Left lobe of liver (tissue), 2 donors: ENCODE data around the gene UNC93A. TPM values are rescaled to one million over a fixed set of nuclear protein-coding genes. Genes with fewer than 3 reads are reported as not detected.
"Not testable (repeated sequence)": the region's sequence is repeated elsewhere in the genome, so short reads cannot be mapped to it uniquely, and the experiment has no call there.

Experiments
- ATAC-seq: fragments of 200-7000 bp; cut with Tn5 transposase; one replicate; pipeline ENCODE4 v1.9.1; 2020; ENCODE audit warnings: mild to moderate bottlenecking, moderate library complexity
- DNase-seq: peaks from one replicate; pipeline ENCODE4 v3.0.0-alpha.2; 2020; ENCODE audit warnings: low spot score
- total RNA-seq: library from RNA; stranded (reverse); gene quantifications from one replicate; pipeline ENCODE4 v1.2.1, GENCODE V29; 2021
- donor health status: DM: no; HTN: no; CAD: no; lungs with moderate emphysema.
- donor health status: DM: no; HTN: yes; CAD: no.

UNC93A gene
- 5.3 TPM for total RNA-seq

DNA sequence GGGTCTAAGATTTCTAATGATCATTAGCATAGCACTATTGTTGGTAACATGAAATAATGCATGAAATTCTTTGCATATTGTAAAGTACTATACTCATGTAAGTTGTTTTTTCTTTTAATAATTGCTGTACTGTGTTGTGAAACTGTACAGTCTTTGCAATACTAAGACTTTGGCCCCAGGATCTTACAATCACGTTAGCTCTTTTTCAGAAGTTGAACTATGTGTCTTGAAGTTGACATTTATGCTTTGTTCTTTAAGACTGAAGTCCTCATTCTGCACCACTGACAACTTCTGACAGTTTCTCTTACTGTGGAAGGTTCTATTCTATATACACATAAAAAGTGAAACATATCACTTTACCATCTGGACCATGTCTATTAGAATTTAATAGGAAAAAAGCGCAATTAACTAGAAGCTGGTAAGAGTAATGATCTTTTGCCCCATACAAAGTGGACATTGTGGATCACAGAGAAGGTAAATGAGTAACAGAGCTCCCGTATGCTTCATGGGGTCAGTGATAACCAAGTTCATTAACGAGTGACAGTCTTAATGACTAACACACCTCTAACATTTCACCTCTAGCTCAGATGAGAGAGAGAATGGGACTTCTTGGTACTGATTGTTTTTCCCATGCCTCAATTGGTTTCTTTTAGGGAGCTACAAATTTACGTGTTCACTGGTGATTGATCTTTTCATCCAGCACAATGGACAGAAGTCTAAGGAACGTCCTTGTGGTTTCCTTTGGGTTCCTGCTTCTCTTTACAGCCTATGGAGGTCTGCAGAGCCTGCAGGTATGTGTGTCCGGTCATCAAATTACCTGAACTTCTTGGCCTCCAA, at the start of gene UNC93A:
UNC93A (plus strand) TSS at position 530 of the 837 bp plus-strand sequence; CDS start at position 705, 175 bp downstream.
- ATAC-seq (peak; percentile 45), DNase-seq (no peak)

DNA sequence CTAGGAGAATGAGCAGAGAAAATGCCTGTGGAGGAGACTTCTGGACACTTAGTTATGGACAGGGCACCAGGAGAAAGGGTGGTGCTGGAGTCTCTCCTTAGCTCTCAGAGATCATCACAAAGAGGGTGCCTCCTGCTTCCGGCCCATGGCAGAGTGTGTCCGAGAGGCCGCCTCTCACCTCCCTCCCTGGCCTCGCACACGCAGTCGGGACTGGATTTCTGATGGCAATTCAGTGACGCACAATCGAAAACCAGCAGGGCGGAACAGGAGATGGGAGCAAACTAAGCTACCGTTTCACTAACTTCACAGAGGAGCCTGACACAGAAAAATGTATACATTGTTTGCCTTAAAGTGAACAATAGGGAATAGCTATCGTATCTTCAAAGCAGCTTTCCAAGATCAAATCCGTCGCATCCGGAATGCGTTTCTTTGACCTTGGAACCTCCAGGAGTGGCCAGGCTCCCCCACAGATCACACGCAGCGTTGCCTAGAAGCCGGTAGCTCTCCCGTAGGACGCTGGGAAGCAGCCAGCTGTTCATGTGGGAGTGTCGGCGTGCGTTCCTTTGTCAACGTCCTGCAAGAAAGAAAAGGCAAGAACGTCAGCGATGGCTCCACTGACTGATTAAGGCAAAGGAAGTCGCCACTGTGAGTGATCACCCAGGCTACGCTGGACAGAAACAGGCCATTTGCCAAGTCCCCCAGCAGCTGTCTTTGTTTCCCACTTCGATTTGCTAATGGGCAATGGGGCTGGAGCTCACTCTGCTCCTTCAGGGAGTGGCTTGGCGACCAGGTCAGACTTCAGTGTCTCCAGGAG, 49.6 kb upstream of the UNC93A start:
- not testable (repeated sequence) for ATAC-seq, DNase-seq

DNA sequence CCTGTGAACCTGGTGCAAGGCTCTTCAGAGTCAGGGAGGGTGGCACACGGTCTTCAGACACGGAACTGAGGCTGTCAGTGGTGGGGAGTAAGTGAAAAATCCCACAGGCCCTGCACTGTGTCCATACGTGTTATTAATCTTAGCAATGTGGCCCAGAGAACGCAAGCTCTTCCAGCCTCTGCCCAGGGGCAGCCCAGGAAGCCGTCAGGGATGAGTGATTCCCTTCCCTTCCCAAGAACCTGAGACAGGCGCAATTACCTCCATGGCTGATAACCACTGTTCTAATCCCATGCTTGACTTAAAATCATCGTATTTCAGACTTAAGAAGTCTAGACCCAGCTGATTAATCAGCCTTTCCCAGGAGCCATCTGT, 49.0 kb upstream of the UNC93A start:
- not testable (repeated sequence) for ATAC-seq, DNase-seq

DNA sequence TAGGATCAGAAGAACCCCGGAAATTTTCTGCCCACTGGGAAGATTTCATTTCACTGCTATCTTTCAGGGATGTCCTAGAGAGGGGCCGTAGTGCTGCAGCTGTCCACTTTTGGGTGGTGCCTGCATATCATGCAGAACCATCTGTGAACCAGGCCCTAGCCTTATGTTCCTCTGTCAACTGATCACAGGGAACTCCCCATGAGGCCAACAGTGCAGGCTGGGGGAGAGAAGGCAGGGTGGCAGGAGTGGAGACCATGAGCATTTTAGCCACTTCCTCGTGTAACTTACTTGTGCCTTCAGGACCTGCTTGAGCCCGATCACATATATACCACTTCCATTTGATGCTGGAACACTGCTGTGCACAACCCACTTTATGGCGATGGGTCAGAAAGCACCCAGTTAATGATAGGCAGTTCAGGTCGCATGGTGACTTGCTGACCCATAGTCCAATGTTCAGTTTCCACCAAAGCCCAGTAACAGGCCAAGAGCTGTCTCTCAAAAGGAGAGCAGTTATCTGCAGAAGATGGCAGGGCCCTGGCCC, 48.5 kb upstream of the UNC93A start:
- DNase-seq, ATAC-seq: not testable (repeated sequence)

DNA sequence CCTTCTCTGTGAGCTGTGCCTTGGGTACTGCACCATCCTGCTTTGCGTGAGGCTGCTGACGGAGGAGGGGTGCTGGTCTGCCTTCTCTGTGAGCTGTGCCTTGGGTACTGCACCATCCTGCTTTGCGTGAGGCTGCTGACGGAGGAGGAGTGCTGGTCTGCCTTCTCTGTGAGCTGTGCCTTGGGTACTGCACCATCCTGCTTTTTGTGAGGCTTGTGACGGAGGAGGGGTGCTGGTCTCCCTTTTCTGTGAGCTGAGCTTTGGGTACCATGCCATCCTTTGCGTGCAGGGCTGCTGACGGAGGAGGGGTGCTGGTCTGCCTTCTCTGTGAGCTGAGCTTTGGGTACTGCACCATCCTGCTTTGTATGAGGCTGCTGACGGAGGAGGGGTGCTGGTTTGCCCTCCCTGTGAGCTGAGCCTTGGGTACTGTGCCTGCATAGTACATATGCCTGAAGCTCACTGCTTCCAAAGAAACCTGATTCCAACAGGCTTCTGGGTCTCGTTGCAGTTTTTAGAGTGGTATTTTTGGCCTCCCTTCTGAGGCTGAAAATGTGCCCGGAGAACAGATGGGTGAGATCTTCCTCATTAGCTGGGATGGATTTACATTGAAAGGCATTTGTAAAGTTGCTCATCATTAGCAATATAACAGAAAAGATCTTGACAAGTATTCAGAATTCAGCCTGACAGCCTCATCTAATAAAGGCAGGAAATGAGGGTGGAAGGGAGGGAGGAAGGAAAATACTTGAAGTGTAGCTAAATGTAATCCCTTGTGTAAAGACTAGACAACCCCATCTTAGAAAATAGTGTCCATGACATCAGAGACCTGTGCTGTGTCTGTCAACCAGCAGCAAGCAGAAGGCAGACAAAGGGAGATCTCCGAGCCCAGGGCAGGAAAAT, 46.8 kb upstream of the UNC93A start:
- ATAC-seq (no peak), DNase-seq (no peak)

DNA sequence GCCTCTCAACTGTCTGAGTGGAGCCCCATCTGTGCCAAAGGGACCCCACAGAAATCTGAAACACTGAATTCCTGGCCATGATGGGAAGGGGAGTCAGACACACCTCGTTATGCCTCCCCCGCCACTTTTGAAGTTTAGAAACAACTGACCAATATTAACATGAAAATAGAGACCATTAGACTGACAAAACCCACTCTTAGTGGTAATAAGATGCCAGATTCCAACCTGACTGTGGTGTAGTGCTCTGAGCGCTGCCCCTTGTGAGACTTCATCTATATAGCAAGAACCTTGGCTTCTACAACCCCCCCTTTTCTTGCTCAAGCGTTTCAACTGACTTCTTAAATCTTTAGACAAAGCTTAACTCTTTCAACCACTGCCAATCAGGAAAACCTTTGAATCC, 46.1 kb upstream of the UNC93A start:
- DNase-seq, result no peak
- ATAC-seq, result no peak

DNA sequence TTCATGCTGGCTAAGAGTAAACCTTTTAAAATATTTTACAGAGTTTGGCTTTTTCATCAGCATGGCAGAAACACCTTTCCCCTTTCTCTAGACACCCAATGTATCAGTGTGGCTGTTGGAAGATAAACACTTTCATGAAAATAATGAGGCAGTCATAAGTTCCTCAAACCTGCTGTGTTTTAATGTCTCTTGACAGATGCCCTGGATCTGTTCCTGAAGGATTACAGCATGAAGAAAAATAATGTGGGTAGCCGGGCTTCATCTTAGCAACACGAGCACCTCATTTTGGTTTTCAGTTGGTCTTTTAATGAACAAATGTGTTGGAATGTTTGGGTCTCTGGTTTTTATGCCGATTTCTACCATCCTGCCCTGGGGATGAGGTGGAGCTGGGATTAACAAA, 45.5 kb upstream of the UNC93A start:
- no peak for ATAC-seq
- DNase-seq, result no peak

DNA sequence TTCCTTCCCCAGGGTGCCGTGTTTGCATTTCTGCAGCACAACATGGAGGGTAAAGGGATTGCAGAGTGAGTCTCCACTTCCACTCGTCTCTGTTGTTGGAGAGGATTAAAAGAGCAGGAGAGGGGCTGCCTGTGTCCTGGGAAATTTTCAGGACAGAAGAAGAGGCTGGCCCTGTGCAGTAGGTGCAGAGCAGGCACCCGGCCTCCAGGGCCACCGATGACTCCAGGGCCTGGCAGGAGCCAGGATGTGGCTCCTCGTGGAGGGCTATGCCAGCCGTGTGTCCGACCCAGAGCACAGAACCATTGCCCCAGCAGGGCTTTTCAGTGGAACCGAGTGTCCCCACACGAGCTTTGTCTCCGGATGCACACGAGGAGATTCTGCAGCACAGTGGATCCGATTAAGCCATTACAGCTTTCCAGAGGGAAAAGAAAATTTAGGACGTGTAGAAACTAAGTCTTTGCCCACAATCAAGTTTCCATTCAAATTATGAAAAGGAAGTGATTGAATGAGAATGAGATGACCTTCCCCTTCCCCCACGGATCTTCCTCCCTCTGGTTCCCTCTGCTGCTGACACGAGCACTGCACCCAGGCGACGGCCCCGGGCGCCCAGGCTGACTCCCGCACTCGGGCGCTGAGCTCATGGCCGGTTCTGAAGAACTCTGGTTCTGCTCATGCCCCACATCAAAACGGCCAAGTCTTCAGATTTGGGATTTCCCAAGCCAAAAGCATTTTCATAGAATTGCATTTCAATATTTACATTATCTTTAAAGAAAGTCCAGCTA, 43.1 kb upstream of the UNC93A start:
- DNase-seq, result no peak
- ATAC-seq, result no peak

DNA sequence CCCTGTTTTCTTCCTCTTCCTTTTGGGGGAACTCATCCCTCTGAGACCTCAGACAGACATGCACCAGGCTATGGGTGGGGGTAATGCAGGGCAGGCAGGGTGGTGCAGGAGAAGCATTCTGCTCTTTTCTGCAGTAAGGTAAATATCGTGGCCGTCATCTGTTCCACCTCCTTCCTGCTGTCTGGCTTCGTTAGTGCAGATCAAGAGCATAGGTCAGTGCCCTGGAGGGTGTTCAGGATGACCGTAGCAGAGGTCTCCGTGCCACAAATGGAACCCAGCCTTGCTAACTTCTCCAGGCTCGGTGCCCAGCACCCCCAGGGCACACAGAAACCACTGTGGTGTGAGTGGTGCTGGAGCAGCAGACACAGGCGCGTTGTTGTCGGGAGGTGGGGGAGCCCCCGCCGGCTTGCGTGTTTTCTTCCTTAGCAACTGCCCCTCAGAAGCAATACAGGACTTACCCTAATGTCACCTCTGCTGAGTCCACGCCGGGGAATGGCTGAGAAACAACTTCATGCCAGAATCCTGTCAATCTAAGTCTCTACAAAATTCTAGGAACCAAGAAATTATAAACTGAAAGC, 42.1 kb upstream of the UNC93A start:
- peak; percentile 94 for ATAC-seq
- peak; percentile 69 for DNase-seq

DNA sequence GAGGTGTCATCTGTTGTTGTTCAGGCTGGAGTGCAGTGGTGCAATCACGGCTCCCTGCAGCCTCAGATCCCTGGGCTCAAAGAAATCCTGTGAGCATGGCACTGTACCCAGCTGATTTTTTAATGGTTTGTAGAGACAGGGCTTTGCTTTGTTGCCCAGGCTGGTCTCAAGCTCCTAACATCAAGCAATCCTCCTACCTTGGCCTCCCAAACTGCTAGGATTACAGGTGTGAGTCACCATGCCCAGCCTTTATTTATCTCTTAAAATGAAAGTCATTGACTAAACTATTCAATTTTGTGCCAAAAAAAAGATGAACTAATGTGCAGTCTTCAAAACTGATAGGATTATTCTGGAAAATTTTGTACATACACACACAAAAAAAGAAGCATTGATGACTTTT, 38.8 kb upstream of the UNC93A start:
- ATAC-seq, result no peak
- no peak for DNase-seq

DNA sequence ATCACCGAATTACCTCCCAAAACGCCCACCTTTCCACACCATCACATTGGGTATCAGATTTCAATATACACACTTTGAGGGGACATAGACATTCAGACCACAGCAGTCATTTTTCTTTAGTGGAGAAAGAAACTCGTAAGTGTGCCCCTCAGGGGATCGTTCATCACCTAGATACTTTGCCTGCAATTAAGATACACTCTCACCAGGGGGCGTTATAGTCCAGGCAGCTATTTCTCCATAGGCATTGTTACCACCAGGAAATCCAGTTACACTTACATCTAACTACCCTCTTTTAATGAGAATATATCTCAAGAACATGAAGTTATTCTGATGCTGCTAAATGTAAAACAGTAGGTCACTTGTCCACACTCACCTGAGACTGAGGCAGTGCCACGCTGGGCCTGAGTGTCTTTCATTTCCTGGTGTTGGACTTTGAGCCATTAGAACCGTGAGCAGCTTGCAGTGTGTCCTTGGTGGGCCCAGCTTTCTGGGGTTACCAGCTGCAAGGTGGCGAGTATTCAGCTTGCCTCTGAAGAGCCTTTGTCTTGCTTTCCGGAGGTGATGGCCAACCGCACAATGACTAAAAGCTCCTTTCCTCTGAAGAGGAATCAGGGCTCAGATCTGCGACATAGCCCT, 35.1 kb upstream of the UNC93A start:
- DNase-seq, result no peak
- ATAC-seq, result no peak

DNA sequence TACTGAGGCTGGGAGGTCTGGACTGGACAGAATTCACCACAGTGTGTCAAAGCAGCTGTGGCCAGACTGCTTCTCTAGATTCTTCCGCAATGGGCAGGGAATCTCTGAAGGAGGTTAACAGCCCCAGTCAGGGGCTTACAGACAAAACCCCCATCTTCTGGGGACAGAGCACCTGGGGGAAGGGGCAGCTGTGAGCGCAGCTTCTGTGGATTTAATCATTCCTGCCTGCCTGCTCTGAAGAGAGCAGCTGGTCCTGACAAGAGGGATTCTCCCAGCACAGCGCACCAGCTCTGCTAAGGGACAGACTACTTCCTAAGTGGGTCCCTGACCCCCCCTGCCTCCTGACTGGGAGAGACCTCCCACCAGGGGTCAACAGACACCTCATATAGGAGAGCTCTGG, 32.5 kb upstream of the UNC93A start:
- ATAC-seq (no peak), DNase-seq (no peak)

DNA sequence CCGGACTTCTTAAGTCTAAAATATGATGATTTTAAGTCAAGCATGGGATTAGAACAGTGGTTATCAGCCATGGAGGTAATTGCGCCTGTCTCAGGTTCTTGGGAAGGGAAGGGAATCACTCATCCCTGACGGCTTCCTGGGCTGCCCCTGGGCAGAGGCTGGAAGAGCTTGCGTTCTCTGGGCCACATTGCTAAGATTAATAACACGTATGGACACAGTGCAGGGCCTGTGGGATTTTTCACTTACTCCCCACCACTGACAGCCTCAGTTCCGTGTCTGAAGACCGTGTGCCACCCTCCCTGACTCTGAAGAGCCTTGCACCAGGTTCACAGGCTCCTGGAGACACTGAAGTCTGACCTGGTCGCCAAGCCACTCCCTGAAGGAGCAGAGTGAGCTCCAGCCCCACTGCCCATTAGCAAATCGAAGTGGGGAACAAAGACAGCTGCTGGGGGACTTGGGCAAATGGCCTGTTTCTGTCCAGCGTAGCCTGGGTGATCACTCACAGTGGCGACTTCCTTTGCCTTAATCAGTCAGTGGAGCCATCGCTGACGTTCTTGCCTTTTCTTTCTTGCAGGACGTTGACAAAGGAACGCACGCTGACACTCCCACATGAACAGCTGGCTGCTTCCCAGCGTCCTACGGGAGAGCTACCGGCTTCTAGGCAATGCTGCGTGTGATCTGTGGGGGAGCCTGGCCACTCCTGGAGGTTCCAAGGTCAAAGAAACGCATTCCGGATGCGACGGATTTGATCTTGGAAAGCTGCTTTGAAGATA, 24.9 kb upstream of the UNC93A start:
- not testable (repeated sequence) for DNase-seq, ATAC-seq

DNA sequence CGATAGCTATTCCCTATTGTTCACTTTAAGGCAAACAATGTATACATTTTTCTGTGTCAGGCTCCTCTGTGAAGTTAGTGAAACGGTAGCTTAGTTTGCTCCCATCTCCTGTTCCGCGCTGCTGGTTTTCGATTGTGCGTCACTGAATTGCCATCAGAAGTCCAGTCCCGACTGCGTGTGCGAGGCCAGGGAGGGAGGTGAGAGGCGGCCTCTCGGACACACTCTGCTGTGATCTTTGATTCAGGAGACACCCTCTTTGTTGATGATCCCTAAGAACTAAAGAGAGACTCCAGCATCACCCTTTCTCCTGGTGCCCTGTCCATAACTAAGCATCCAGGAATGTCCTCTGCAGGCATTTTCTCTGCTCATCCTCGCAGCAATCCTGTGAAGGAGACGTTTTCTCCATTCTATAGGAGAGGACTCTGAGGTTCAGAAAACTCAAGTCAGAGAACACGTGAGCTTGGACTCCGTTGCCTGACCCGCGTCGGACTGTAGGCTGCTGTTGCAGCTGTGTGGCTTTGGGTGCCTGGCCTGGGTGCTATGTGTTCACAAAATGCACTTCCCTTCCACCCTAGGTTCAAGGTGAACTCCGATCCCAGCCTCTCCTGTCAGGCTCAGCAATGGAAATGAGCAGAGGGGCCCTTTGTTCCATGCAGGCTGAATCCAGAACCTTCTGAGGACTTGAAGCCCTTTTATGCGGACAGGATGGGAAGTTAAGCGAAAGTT, 24.1 kb upstream of the UNC93A start:
- DNase-seq (no peak), ATAC-seq (no peak)

DNA sequence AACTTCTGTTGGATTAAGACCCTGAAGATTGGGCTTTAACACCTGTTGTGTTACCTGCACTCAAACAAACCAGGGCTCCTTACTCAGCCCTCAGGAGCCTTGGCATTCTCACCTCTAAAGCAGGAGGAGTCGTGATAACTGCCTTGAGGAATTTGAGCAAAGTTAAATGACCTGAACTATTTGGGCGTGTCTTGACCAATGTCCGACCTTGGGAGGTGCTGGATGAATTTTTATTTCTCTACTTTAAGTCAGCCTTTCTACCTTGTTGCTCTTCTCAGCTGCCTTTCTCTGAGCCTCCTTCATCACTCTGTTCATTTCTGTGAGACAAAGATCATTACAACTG, 23.6 kb upstream of the UNC93A start:
- ATAC-seq, DNase-seq: not testable (repeated sequence)

DNA sequence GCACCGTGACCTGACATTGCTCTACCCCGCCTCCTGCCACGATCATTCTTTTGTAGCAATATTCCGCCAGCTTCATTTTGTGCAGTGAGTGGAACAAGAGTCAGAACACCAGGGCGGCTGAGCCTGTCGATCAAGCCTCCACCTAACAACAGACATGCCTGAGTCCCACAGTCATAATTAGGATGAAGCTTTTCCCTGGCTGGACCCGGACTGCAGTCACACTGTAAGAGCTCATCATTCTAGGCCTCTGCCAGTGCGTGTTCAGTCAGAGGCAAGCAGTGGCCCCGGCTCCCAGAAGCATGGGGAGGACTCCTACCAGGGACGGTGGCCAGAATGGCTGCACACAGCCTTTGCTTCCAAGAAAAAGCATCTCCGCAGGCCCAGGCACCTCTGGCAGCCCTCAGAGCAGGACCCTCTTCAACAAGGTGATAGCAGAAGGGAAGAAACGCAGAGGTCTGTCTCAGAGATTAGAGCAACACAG, 23.2 kb upstream of the UNC93A start:
- no peak for ATAC-seq
- no peak for DNase-seq

DNA sequence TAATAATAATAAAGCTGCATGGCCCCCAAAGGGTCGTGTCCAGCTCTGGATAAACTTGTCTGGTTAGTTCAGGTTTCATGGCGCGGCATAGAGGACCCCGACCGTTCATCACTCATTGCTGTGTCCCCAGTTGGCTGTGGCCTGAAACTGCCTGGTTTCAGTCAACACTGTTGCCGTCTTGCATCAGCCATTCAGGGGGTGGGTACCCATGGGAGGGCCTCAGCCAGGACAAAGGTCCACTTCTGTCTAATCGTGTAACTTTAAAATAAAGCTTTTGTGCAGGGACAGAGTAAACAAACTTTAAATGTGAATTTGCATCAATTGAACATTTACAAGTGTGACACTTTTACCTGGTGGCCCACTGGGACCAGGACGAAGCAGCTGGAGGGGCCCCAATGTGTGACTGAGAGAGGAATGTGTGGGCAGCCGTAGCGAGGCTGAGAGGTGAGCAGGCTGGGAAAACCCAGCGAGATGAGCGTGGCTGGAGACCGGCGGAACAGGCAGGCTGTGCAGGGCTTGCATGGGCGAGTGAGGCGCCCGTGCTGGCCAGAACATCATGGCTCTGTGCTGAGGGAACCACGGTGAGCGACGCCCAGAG, 22.3 kb upstream of the UNC93A start:
- ATAC-seq (peak; percentile 90), DNase-seq (peak; percentile 88)
